A549 (cell line): ENCODE data around the gene PMIS2.

Experiments
- EP300 ChIP-seq, 2 experiments: fragments of >200 bp; sonication (Bioruptor Twin); formaldehyde crosslinking; IDR thresholded peaks; 2 replicates in 1 of 2; 3 replicates in 1 of 2; pipeline ENCODE4 v1.6.1; 2016 to 2017
- ESRRA ChIP-seq: fragments of 150-350 bp; IDR thresholded peaks from 2 replicates; pipeline ENCODE4 v1.6.1; 2014; ENCODE audit warnings: mild to moderate bottlenecking, low read length, borderline replicate concordance
- MAX ChIP-seq: IDR thresholded peaks from 2 replicates; pipeline ENCODE4 v1.6.1; 2012
- PBX3 ChIP-seq: IDR thresholded peaks from 2 replicates; pipeline ENCODE4 v1.6.1; 2012

- no peak for TF ChIP-seq PBX3
- no peak for TF ChIP-seq EP300 (IDR thresholded peaks at IDR 0.05)
- no peak; the same call in 1 of the 2 replicates for TF ChIP-seq ESRRA
- TF ChIP-seq MAX = peak; percentile 97
Measured at GRCh38 chr19:35612559-35613321, 26.8 kb downstream of the PMIS2 start, which contains the start of gene HAUS5.
